Adrenal gland (tissue), 12 donors: Measurements from ENCODE around the gene ANKRD28. TPM values are rescaled to one million over a fixed set of nuclear protein-coding genes. Genes with fewer than 3 reads are reported as not detected.

Experiments used
- DNase-seq, 7 donors: peaks; one replicate each; pipeline ENCODE4 v3.0.0-alpha.2; 2019 to 2020
- H3K27ac ChIP-seq, 5 donors: fragments of 200-600 bp; sonication (generic) in 4 of 5; 1 replicate in 3 of 5; 2 replicates in 2 of 5; pipeline versions ENCODE4 v1.5.1 to v1.8.0; 2016 to 2020; ENCODE audit warnings: mild to moderate bottlenecking in 1 of 5
- H3K27me3 ChIP-seq: fragments of 200-600 bp; 2 replicates; pipeline ENCODE4 v1.8.0; 2021
- H3K36me3 ChIP-seq, 2 donors: fragments of 200-600 bp; replicated peaks in 1 of 2; 1 replicate in 1 of 2; 2 replicates in 1 of 2; pipeline versions ENCODE4 v1.5.1 to v1.8.0; 2018 to 2022
- H3K4me1 ChIP-seq, 2 donors: fragments of 200-600 bp; replicated peaks in 1 of 2; 1 replicate in 1 of 2; 2 replicates in 1 of 2; pipeline versions ENCODE4 v1.5.1 to v1.8.0; 2018 to 2021
- H3K4me3 ChIP-seq, 4 donors: fragments of 200-600 bp; sonication (generic) in 3 of 4; one replicate each; pipeline ENCODE4 v1.5.1; 2016 to 2018
- H3K9me3 ChIP-seq, 3 donors: fragments of 200-600 bp; sonication (generic) in 1 of 3; replicated peaks in 1 of 3; 1 replicate in 2 of 3; 2 replicates in 1 of 3; pipeline versions ENCODE4 v1.5.1 to v1.8.0; 2016 to 2021
- CTCF ChIP-seq, 6 experiments: fragments of 450-650 bp in 4 of 6; fragments of 200-600 bp in 2 of 6; sonication (generic) in 1 of 6; IDR thresholded peaks; 1 replicate in 5 of 6; 2 replicates in 1 of 6; pipeline versions ENCODE4 v1.5.1 to v1.8.0; 2016 to 2021; ENCODE audit warnings: antibody characterized with exemption in 6 of 6, mild to moderate bottlenecking in 2 of 6, moderate library complexity in 1 of 6
- POLR2A ChIP-seq, 2 donors: fragments of 450-650 bp; IDR thresholded peaks; one replicate each; pipeline ENCODE4 v1.6.1; 2017; ENCODE audit warnings: antibody characterized with exemption in 2 of 2, mild to moderate bottlenecking in 2 of 2, moderate library complexity in 1 of 2
- WGBS, 4 donors: extraction: QIAGEN DNeasy Blood & Tissue Kit in 2 of 4; methylation state at CpG; one replicate each; pipeline versions ENCODE4 v1.1.5 to v1.1.7; 2013 to 2017; 5-methylcytosine and 5-hydroxymethylcytosine counted together
- intact Hi-C, 2 donors: fragments of 100-400 bp; cut with DNase I; formaldehyde crosslinking; loops; one replicate each; pipeline versions ENCODE4 v1.14.1 to v1.15.0; 2022 to 2023
- polyA plus RNA-seq, 3 donors: library from polyadenylated mRNA; stranded (reverse); fragments of 200-250 nt in 2 of 3; fragments of 350-450 nt in 1 of 3; fragmentation: Illumina TruSeq in 1 of 3; extraction: RNeasy Lipid Tissue Mini Kit (QIAGEN cat#74804) in 1 of 3; gene quantifications; one replicate each; pipeline ENCODE4 v1.2.3, GENCODE V29; 2013 to 2014
- total RNA-seq, 9 donors: library from RNA; depleted of rRNA in 4 of 9; stranded (reverse); fragments of >200 nt in 4 of 9; fragments of 120-200 nt in 1 of 9; fragmentation: NEBNext Ultra II Directional in 1 of 9; extraction: Animal tissue kit (Norgen Biotek cat#: 25700) in 1 of 9; gene quantifications; one replicate each; pipeline versions ENCODE4 v1.1.0 to v1.2.4, GENCODE V29; 2013 to 2023
- donor health status: healthy with polysubstance abuse.
- donor health status: Bipolar disorder and iron deficiency.
- donor health status: DM: yes; HTN: yes; CAD: no.
- donor health status: DM: no; HTN: no; CAD: no.
- donor health status: DM: no; HTN: no; CAD: no.
- donor health status: DM: yes; HTN: yes; CAD: no.

ANKRD28 gene
- total and polyA plus RNA-seq, 12 donors = 11.0 to 71.7 (median 34.5) TPM

GRCh38 chr3:15757824-15758223, 40.0 kb downstream of the ANKRD28 start:
- Histone ChIP-seq H3K27ac (no peak overlapping the region), H3K36me3 (no peaks in the 10 kb centered on the region), H3K4me1 (no peaks in the 10 kb centered on the region), H3K27me3 (no peaks in the 10 kb centered on the region), H3K4me3 (no peak overlapping the region), H3K9me3 (no peaks in the 10 kb centered on the region)
- no peak for TF ChIP-seq CTCF (IDR thresholded peaks at IDR 0.05)
- no peak for TF ChIP-seq POLR2A (IDR thresholded peaks at IDR 0.05)
- 93 to 100% (median 95%) methylated on average over 1 of the region's 1 CpG for WGBS, 4 donors
- DNase-seq = no peak
- intact Hi-C loops = no loop called here

- Histone ChIP-seq H3K4me3 (no peak overlapping the region), H3K27ac (no peak overlapping the region), H3K9me3 (no peaks in the 10 kb centered on the region), H3K27me3 (no peaks in the 10 kb centered on the region), H3K4me1 (no peaks in the 10 kb centered on the region), H3K36me3 (no peaks in the 10 kb centered on the region)
- WGBS, 4 donors = 88 to 95% (median 93%) methylated on average over 3 of the region's 3 CpGs
- intact Hi-C loops = no loop called here
- TF ChIP-seq POLR2A (IDR thresholded peaks at IDR 0.05) (no peak), CTCF (IDR thresholded peaks at IDR 0.05) (no peak)
- no peak for DNase-seq
Measured at GRCh38 chr3:15756505-15756904, 41.3 kb downstream of the ANKRD28 start.

- Histone ChIP-seq H3K27ac (no peak overlapping the region), H3K9me3 (no peaks in the 10 kb centered on the region), H3K4me3 (no peak overlapping the region), H3K27me3 (no peaks in the 10 kb centered on the region), H3K4me1 (no peaks in the 10 kb centered on the region), H3K36me3 (no peaks in the 10 kb centered on the region)
- intact Hi-C loops = no loop called here
- DNase-seq = no peak
- WGBS, 4 donors = 89 to 95% (median 93%) methylated on average over 2 of the region's 2 CpGs
- no peak for TF ChIP-seq CTCF (IDR thresholded peaks at IDR 0.05)
- no peak for TF ChIP-seq POLR2A (IDR thresholded peaks at IDR 0.05)
Measured at GRCh38 chr3:15755780-15756179, 42.0 kb downstream of the ANKRD28 start.

GRCh38 chr3:15755181-15755580, 42.6 kb downstream of the ANKRD28 start:
- no peak overlapping the region for H3K27ac ChIP-seq
- no peak overlapping the region for H3K4me3 ChIP-seq
- DNase-seq = no peak
- TF ChIP-seq POLR2A (IDR thresholded peaks at IDR 0.05) = no peak
- no peak for TF ChIP-seq CTCF (IDR thresholded peaks at IDR 0.05)
- H3K4me1 ChIP-seq = no peaks in the 10 kb centered on the region
- no peaks in the 10 kb centered on the region for H3K36me3 ChIP-seq
- WGBS, 4 donors = 88 to 94% (median 90%) methylated on average over 1 of the region's 1 CpG
- H3K27me3 ChIP-seq = no peaks in the 10 kb centered on the region
- H3K9me3 ChIP-seq = no peaks in the 10 kb centered on the region
- intact Hi-C loops = no loop called here
